Osteoblast (primary cell): Measurements from ENCODE around the gene RAB31. TPM values are rescaled to one million over a fixed set of nuclear protein-coding genes. Genes with fewer than 3 reads are reported as not detected.

Source experiments
- DNase-seq: peaks from one replicate; pipeline ENCODE4 v3.0.0; 2011; ENCODE audit warnings: low spot score, mixed read lengths; ENCODE audit not compliant: insufficient read length; ENCODE audit errors: missing footprints
- H2AFZ ChIP-seq: 2 replicates; pipeline ENCODE4 v1.6.0; 2011; ENCODE audit warnings: mild to moderate bottlenecking, low read length
- H3K27ac ChIP-seq: 2 replicates; pipeline ENCODE4 v1.5.1; 2011; ENCODE audit warnings: mild to moderate bottlenecking, low read depth, low read length, moderate library complexity
- H3K27me3 ChIP-seq: 2 replicates; pipeline ENCODE4 v1.6.0; 2012; ENCODE audit warnings: mild to moderate bottlenecking, control low read depth, inconsistent platforms, low read length, moderate library complexity; ENCODE audit not compliant: insufficient read depth
- H3K36me3 ChIP-seq: 2 replicates; pipeline ENCODE4 v1.5.1; 2011; ENCODE audit warnings: mild to moderate bottlenecking, low read length, control low read depth, moderate library complexity; ENCODE audit not compliant: insufficient read depth
- H3K4me1 ChIP-seq: 2 replicates; pipeline ENCODE4 v1.5.1; 2011; ENCODE audit warnings: mild to moderate bottlenecking, low read length, control low read depth, moderate library complexity; ENCODE audit not compliant: insufficient read depth
- H3K4me2 ChIP-seq: 2 replicates; pipeline ENCODE4 v1.6.0; 2011; ENCODE audit warnings: mild to moderate bottlenecking, low read length; ENCODE audit not compliant: insufficient read depth
- H3K4me3 ChIP-seq: fragments of 200-600 bp; sonication (generic); 3 replicates; pipeline ENCODE4 v1.5.1; 2012; ENCODE audit warnings: mild to moderate bottlenecking, low read length, inconsistent platforms; ENCODE audit not compliant: insufficient read depth
- H3K79me2 ChIP-seq: 2 replicates; pipeline ENCODE4 v1.6.0; 2012; ENCODE audit warnings: mild to moderate bottlenecking, low read length, control low read depth, inconsistent platforms; ENCODE audit not compliant: insufficient read depth
- H3K9me3 ChIP-seq: 2 replicates; pipeline ENCODE4 v1.5.1; 2011; ENCODE audit warnings: low read depth, low read length, control low read depth
- H4K20me1 ChIP-seq: 2 replicates; pipeline ENCODE4 v1.6.0; 2012; ENCODE audit warnings: mild to moderate bottlenecking, low read length, control low read depth; ENCODE audit not compliant: insufficient read depth
- CTCF ChIP-seq: IDR thresholded peaks from 2 replicates; pipeline ENCODE4 v1.5.1; 2011; ENCODE audit warnings: mild to moderate bottlenecking, low read depth, low read length, moderate library complexity; ENCODE audit errors: extremely low read depth
- total RNA-seq: library from RNA; depleted of rRNA; stranded (reverse); fragments of >200 nt; gene quantifications from 2 replicates; pipeline ENCODE4 v1.2.3, GENCODE V29; 2012

Gene RAB31
- total RNA-seq, 1 donor = 120 TPM

- DNase-seq = no peak
- no peaks in the 10 kb centered on the region for H3K27me3 ChIP-seq
- H4K20me1 ChIP-seq = peaks cover 6% of the 10 kb centered on the region
- no peak for TF ChIP-seq CTCF
- peaks cover 13% of the 10 kb centered on the region for H3K4me1 ChIP-seq
- H3K9me3 ChIP-seq = no peaks in the 10 kb centered on the region
- H3K79me2 ChIP-seq = peaks cover 78% of the 10 kb centered on the region
- no peak overlapping the region for H3K4me3 ChIP-seq
- peak overlapping the region; percentile 68 for H3K4me2 ChIP-seq
- H3K36me3 ChIP-seq = peaks cover 18% of the 10 kb centered on the region
- H2AFZ ChIP-seq = no peak overlapping the region
- H3K27ac ChIP-seq = peak overlapping the region; percentile 91
These were observed 22.7 kb downstream of the RAB31 start for GRCh38 chr18:9730786-9731185.

DNA sequence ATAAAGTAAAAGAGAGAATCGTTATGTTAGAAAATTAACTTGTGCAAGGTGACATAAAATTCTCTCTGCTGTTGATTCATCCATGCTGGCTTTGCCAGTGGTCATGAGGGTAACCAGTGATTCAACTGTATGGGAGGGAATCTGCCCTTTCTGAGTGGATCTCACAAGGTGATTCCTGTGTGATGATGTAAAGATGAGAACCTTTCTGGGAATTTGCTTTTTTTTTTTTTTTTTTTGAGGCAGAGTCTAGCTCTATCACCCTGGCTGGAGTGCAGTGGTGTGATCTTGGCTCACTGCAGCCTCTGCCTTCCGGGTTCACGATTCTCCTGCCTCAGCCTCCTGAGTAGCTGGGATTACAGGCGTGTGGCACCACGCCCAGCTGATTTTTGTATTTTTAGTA, 23.3 kb downstream of the RAB31 start:
- Histone ChIP-seq H3K9me3 (no peaks in the 10 kb centered on the region), H2AFZ (no peak overlapping the region), H3K27me3 (no peaks in the 10 kb centered on the region), H3K36me3 (peaks cover 18% of the 10 kb centered on the region), H4K20me1 (peaks cover 6% of the 10 kb centered on the region), H3K4me2 (peak overlapping the region; percentile 68), H3K79me2 (peaks cover 76% of the 10 kb centered on the region), H3K4me1 (peaks cover 13% of the 10 kb centered on the region), H3K27ac (peak overlapping the region; percentile 91), H3K4me3 (no peak overlapping the region)
- no peak for TF ChIP-seq CTCF
- DNase-seq = peak; percentile 90

GRCh38 chr18:9732031-9732430, 23.9 kb downstream of the RAB31 start:
- Histone ChIP-seq H3K27me3 (no peaks in the 10 kb centered on the region), H3K9me3 (no peaks in the 10 kb centered on the region), H3K4me1 (peaks cover 15% of the 10 kb centered on the region), H3K36me3 (peaks cover 18% of the 10 kb centered on the region), H3K79me2 (peaks cover 70% of the 10 kb centered on the region), H3K4me3 (no peak overlapping the region), H2AFZ (no peak overlapping the region), H3K4me2 (no peak overlapping the region), H4K20me1 (peaks cover 6% of the 10 kb centered on the region), H3K27ac (peak overlapping the region; percentile 91)
- no peak for TF ChIP-seq CTCF
- DNase-seq = no peak

DNA sequence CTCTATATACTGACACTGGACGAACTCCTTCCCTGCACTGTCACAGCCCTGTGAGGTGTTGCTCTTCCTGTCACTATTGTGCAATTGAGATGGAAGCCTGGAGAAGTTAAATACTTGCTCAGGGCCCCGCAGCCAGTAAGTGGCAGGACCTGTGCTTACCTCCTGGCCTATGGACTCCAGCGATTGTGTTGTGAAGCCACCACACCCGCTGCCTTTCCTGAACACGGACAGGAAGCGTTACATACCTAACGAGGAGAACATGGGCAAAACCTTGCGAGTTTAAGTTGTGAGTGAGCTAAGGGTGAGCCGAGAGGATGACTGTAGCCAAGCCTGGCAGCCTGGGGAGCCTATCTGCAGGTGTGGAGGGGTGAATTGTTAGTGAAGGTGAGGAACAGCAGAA, 26.1 kb downstream of the RAB31 start:
- Histone ChIP-seq H3K9me3 (no peaks in the 10 kb centered on the region), H3K4me1 (peaks cover 22% of the 10 kb centered on the region), H3K79me2 (peaks cover 72% of the 10 kb centered on the region), H3K27ac (no peak overlapping the region), H3K4me3 (no peak overlapping the region), H3K27me3 (no peaks in the 10 kb centered on the region), H3K36me3 (peaks cover 18% of the 10 kb centered on the region), H3K4me2 (no peak overlapping the region), H2AFZ (no peak overlapping the region), H4K20me1 (peaks cover 12% of the 10 kb centered on the region)
- no peak for DNase-seq
- TF ChIP-seq CTCF = no peak
